ENCODE measurements around the gene GDF11.

DNA sequence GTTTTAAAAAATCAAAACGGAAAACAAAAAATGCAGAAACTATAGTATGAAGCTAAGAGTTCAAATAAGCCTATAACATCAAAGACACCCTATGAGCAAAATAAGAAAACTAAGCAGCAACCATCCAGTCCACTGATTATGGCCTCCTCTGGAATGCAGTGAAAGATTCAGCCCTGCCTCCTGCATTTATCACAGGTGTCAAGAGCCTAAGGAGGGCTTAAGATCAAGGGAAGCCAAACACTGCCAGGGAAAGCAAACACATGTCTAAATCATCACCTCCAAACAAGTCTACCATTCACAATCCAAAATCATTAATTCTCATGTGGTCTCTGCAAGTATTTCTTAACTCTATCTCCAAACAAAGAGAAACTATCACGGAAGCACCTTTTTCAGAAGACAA lies 46.2 kb downstream of the GDF11 start:
- TF ChIP-seq, protein P1, sequence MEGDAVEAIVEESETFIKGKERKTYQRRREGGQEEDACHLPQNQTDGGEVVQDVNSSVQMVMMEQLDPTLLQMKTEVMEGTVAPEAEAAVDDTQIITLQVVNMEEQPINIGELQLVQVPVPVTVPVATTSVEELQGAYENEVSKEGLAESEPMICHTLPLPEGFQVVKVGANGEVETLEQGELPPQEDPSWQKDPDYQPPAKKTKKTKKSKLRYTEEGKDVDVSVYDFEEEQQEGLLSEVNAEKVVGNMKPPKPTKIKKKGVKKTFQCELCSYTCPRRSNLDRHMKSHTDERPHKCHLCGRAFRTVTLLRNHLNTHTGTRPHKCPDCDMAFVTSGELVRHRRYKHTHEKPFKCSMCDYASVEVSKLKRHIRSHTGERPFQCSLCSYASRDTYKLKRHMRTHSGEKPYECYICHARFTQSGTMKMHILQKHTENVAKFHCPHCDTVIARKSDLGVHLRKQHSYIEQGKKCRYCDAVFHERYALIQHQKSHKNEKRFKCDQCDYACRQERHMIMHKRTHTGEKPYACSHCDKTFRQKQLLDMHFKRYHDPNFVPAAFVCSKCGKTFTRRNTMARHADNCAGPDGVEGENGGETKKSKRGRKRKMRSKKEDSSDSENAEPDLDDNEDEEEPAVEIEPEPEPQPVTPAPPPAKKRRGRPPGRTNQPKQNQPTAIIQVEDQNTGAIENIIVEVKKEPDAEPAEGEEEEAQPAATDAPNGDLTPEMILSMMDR (IDR thresholded peaks at IDR 0.05 in 2 of 3, conservative IDR thresholded peaks at IDR 0.05 in 1 of 3; ENCODE audit: borderline replicate concordance in 1 of 3, insufficient read depth in 1 of 3, low read depth in 2 of 3, low read length in 2 of 3), result no peak
- TF ChIP-seq, protein P2, sequence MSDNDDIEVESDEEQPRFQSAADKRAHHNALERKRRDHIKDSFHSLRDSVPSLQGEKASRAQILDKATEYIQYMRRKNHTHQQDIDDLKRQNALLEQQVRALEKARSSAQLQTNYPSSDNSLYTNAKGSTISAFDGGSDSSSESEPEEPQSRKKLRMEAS (IDR thresholded peaks at IDR 0.05), result no peak
- no peak for TF ChIP-seq EGR1 (IDR thresholded peaks at IDR 0.05; ENCODE audit: low read depth)
- TF ChIP-seq POLR2A (IDR thresholded peaks at IDR 0.05; ENCODE audit: borderline replicate concordance, extremely low read depth, insufficient read depth, insufficient read length), result no peak
- TF ChIP-seq, protein P3, sequence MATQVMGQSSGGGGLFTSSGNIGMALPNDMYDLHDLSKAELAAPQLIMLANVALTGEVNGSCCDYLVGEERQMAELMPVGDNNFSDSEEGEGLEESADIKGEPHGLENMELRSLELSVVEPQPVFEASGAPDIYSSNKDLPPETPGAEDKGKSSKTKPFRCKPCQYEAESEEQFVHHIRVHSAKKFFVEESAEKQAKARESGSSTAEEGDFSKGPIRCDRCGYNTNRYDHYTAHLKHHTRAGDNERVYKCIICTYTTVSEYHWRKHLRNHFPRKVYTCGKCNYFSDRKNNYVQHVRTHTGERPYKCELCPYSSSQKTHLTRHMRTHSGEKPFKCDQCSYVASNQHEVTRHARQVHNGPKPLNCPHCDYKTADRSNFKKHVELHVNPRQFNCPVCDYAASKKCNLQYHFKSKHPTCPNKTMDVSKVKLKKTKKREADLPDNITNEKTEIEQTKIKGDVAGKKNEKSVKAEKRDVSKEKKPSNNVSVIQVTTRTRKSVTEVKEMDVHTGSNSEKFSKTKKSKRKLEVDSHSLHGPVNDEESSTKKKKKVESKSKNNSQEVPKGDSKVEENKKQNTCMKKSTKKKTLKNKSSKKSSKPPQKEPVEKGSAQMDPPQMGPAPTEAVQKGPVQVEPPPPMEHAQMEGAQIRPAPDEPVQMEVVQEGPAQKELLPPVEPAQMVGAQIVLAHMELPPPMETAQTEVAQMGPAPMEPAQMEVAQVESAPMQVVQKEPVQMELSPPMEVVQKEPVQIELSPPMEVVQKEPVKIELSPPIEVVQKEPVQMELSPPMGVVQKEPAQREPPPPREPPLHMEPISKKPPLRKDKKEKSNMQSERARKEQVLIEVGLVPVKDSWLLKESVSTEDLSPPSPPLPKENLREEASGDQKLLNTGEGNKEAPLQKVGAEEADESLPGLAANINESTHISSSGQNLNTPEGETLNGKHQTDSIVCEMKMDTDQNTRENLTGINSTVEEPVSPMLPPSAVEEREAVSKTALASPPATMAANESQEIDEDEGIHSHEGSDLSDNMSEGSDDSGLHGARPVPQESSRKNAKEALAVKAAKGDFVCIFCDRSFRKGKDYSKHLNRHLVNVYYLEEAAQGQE (IDR thresholded peaks at IDR 0.05; ENCODE audit: low read depth), result no peak
- TF ChIP-seq CBX3 (IDR thresholded peaks at IDR 0.05; ENCODE audit: low read depth), result no peak
- TF ChIP-seq CEBPB (IDR thresholded peaks at IDR 0.05; ENCODE audit: low read depth), result no peak
- TF ChIP-seq POLR2AphosphoS5 (IDR thresholded peaks at IDR 0.05; ENCODE audit: low read depth, low read length), result no peak
- no peak for TF ChIP-seq SP1 (IDR thresholded peaks at IDR 0.05; ENCODE audit: low read depth)
- TF ChIP-seq EZH2 (IDR thresholded peaks at IDR 0.05), result no peak
- no peak for TF ChIP-seq JUND (IDR thresholded peaks at IDR 0.05)
- no peak for TF ChIP-seq TCF7L2 (IDR thresholded peaks at IDR 0.05; ENCODE audit: borderline replicate concordance, extremely low read depth, insufficient read depth, insufficient read length)
